ENCODE data around the gene SLC38A3. TPM values are rescaled to one million over a fixed set of nuclear protein-coding genes. Genes with fewer than 3 reads are reported as not detected.

The SLC38A3 gene
- total and polyA plus RNA-seq, 9 of the 15 experiments (the other 6 are each of a cell fraction or from before 2014, with no cell fraction given) = 0.09 to 0.38 (median 0.16) TPM; not detected in 6

GRCh38 chr3:50235716-50236483 lies 30.8 kb downstream of the SLC38A3 start, which contains the start of gene GNAI2 (continued):
- no peak for TF ChIP-seq ZNF398 (CRISPR knock-in tag; IDR thresholded peaks at IDR 0.05)
- no peak for TF ChIP-seq HMGXB4 (CRISPR knock-in tag; IDR thresholded peaks at IDR 0.05)
- TF ChIP-seq PHF21A (IDR thresholded peaks at IDR 0.05; ENCODE audit: borderline replicate concordance, low read depth) = no peak
- no peak for TF ChIP-seq JUND (IDR thresholded peaks at IDR 0.05; ENCODE audit: borderline replicate concordance, low read depth, low read length)
- TF ChIP-seq JUND (tag; IDR thresholded peaks at IDR 0.05; ENCODE audit: borderline replicate concordance, low read depth, low read length) = no peak
- no peak for TF ChIP-seq BDP1 (IDR thresholded peaks at IDR 0.05; ENCODE audit: insufficient read depth, insufficient read length)
- no peak for TF ChIP-seq HOXB6 (CRISPR knock-in tag; IDR thresholded peaks at IDR 0.05; ENCODE audit: borderline replicate concordance)
- TF ChIP-seq ETV5 (CRISPR knock-in tag; IDR thresholded peaks at IDR 0.05; ENCODE audit: low read depth) = no peak
- no peak for TF ChIP-seq ZNF830 (CRISPR knock-in tag; IDR thresholded peaks at IDR 0.05)
- TF ChIP-seq ETS2 (tag; IDR thresholded peaks at IDR 0.05; ENCODE audit: borderline replicate concordance, poor library complexity, severe bottlenecking) = no peak
- TF ChIP-seq CEBPZ (IDR thresholded peaks at IDR 0.05; ENCODE audit: borderline replicate concordance, low read depth, low read length) = no peak
- peak; percentile 69 for TF ChIP-seq PKNOX1 (IDR thresholded peaks at IDR 0.05)
- no peak for TF ChIP-seq HNRNPK (IDR thresholded peaks at IDR 0.05; ENCODE audit: low read depth, low read length, poor library complexity, severe bottlenecking)
- no peak for TF ChIP-seq ATF6 (CRISPR knock-in tag; IDR thresholded peaks at IDR 0.05)
- TF ChIP-seq ZNF134 (CRISPR knock-in tag; conservative IDR thresholded peaks at IDR 0.05) = no peak
- TF ChIP-seq ZNF695 (CRISPR knock-in tag; IDR thresholded peaks at IDR 0.05) = no peak
- no peak for TF ChIP-seq TFAM (CRISPR knock-in tag; conservative IDR thresholded peaks at IDR 0.05)

Measured in K562 (cell line).